HL-60/S4 (cell line): ENCODE results near the gene DOP1A.
"Not testable (repeated sequence)": the region's sequence is repeated elsewhere in the genome, so short reads cannot be mapped to it uniquely, and the experiment has no call there.

ENCODE experiments used
- in situ Hi-C: fragments of 300-500 bp; cut with MboI; formaldehyde crosslinking; loops from 2 replicates; pipeline ENCODE4 v1.14.3; 2022; ENCODE audit warnings: low sequenced_read_pairs

The DOP1A gene

DNA sequence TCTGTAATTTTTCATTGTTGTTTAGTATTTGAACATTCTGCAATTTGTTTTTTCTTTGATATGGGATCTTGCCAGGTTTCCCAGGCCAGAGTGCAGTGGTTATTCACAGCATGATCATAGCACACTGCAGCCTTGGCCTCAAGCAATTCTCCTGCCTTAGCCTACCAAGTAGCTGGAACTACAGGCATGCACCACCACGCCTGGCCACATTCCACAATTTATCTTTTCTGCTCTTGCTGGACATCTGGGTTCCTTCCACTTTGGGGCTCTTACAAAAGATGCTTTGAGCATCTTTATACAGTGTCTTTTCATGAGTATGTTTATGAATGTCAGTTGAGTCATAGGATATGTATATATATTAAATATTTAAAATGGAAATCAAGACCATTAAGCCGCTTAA is 83.6 kb downstream of the DOP1A start:
- in situ Hi-C loops = no loop called here

DNA sequence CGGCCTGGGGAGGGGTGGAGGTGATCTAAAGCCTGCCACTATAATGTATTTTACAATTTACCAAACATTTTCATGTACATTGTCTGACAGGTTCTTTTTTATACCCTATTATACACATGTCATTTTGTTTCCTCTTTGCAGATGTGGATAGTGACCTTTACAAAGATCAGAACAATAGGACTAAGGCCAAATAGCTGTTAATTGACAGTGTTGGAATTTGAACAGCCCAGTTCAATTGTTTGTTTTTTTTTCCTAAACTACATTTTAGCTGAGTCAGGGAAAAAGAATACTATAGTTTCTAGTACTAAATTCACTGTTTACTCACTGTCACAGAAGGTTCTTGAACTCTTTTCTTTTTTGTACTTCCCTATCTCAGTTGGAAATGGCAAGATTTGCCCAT is 85.4 kb downstream of the DOP1A start:
- in situ Hi-C loops = no loop called here

DNA sequence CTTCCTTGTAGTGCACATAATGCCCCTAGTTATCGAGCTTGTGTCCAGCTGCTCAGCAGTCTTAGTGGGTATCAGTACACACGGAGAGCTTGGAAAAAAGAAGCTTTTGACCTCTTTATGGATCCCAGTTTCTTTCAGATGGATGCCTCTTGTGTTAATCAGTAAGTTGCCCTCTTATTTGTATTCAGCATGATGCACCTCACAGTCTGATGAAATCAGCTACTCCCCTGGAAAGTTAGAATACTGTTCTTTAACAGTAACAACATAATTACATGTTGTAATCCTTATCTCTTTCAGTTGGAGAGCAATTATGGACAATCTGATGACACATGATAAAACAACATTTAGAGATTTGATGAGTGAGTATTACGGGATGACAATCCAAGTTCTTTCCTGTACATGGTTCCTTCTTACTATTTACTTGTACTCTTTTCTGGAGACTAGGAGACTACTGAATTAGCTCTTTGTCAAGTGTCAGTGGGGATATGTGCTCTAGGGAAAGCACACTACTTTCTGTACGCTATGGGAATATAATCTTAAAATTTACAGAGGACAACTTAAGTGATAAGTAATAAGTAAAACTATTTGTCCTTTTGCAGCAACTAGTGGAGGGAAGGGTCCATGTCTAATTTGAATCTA is 86.5 kb downstream of the DOP1A start:
- in situ Hi-C loops = no loop called here

GRCh38 chr6:83155794-83156193 is 88.3 kb downstream of the DOP1A start:
- in situ Hi-C loops = no loop called here

DNA sequence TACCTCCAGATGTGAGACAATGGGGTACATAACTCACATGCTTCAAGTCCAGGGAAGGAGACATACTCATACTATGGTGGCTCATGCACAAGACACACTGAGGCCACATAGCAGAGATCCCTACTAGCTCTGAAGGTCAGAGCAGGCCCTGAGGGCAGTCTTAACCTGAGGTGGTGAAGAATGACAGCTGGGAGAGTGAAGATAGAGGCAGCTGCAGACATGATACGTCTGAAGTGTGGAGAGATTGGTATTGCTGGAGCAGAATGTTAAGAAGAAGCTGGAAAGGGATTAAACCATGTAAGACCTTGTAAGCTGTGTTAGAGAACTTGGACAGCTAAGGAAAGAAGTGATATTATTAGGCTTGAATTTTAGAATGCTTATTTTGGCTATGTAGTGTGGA is 92.7 kb downstream of the DOP1A start:
- in situ Hi-C loops = no loop called here

- in situ Hi-C loops = no loop called here
These were observed 100.3 kb downstream of the DOP1A start for GRCh38 chr6:83167726-83168278.

GRCh38 chr6:83168556-83168955 is 101.1 kb downstream of the DOP1A start:
- in situ Hi-C loops = no loop called here

GRCh38 chr6:83169106-83169505 is 101.6 kb downstream of the DOP1A start:
- in situ Hi-C loops = no loop called here

GRCh38 chr6:83169511-83169910 is 102.0 kb downstream of the DOP1A start:
- in situ Hi-C loops = no loop called here

DNA sequence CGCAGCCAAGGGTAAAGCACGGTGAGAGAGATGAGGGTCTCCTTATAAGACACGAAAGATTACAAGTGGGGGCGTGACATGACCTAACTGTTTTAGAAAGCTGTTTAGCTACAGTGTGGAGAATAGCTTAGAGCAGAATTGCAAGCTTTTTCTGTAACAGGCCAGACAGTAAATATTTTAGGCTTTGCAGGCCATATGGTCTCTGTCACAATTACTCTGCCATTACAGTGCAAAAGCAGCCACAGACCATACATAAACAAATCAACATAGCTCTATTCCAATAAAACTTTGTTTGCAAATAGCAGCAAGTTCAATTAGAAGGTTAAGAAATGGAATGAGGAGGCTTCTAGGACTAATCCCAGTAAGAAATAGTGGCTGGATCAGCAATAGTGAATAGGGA is 108.8 kb downstream of the DOP1A start:
- in situ Hi-C loops = no loop called here

DNA sequence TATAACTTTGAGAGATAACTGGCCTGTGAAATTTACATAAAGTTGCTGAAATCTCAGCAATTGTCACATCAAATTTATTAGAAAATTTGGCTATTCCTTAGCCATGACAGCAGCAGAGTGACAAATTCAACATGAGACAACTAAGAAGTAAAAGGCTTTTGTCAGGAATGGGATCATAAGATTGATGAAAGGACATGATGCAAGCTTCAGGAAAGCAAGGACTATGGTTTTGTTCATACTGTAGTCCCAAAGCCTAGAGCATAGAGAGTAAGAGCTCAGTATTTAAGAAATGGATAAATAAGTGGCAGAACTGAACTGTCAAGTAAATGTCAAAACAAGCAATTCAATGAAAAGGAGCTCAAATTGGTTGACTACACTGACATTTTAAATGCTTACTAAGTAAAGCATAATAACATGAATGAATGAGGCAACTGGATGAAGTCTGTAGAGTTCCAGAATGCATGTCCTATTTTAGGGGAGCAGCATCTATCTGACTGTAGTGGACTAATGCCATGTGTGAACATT is 113.0 kb downstream of the DOP1A start:
- in situ Hi-C loops = no loop called here

GRCh38 chr6:83182114-83182513 is 114.6 kb downstream of the DOP1A start:
- in situ Hi-C loops = no loop called here

DNA sequence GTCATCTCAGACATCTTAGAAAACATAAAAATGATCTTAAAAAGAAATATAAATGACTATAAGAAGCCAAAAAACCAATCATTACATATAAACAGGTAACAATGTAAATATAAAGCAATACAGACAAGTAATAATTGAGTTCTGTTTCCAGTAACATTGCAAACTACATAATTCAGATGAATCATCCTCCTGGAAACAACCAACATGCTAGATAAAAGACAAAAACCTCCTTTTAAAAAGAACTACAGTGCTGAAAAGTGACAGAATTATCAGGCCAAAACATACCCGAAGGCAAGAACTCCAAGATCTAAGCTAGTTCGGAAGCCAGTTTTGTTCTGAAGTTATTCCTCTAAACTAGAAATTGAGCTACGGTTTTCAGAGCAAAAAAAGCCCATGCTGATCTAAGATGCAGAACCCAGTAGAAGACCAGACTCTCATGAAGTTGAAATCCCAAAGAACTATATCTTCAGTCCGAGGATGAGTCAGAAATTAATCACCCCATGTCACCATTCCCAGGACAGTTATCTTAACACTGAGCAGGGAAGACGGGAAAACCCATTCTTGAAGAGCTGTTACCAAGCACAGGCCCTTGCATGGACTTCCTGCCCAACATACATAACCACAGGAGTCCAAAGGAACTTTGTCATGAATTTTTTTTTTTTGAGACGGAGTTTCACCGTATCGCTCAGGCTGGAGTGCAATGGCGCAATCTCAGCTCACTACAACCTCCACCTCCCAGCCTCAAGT is 115.8 kb downstream of the DOP1A start:
- in situ Hi-C loops = no loop called here

GRCh38 chr6:83185096-83185495 is 117.6 kb downstream of the DOP1A start:
- in situ Hi-C loops = no loop called here

DNA sequence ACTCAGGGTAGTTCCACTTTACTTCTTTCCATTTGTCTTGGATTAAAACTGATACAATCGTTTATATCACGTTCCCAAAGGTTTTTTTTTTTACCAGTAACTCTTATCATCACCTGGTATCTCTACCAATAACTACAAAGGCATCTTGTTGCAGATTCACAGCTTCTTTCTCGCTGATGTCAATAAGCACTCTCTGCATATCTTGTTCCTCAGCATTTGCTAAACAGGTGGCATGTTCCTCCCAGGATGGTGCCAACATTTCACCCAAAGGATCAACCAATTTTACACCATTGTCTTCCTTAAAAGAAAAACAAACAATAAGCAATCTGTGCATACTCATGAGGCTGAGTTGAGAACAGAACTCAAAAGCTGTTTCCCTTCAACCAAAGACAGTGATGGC is 121.0 kb downstream of the DOP1A start:
- in situ Hi-C loops = no loop called here

DNA sequence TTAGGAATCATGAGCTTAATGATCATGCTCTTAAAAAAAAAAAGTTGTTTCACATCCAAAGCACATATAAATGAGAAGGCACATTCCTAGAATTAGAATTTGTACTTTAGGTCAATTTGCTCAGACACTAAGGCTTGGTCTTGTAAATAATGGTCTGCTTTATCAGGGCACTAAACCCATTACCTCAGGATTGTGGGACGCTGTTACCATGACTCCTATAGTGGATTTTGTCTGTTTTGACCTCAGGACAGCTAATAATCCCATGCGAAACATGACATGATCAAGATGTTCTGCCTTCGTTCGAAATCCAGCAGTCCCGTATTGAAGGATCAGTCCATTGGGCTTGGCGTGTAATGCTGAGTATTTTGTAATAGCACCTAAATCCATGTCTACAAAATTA is 123.2 kb downstream of the DOP1A start:
- in situ Hi-C loops = no loop called here

- in situ Hi-C loops = not testable (repeated sequence)
These were observed 124.5 kb downstream of the DOP1A start for GRCh38 chr6:83191974-83192373.

DNA sequence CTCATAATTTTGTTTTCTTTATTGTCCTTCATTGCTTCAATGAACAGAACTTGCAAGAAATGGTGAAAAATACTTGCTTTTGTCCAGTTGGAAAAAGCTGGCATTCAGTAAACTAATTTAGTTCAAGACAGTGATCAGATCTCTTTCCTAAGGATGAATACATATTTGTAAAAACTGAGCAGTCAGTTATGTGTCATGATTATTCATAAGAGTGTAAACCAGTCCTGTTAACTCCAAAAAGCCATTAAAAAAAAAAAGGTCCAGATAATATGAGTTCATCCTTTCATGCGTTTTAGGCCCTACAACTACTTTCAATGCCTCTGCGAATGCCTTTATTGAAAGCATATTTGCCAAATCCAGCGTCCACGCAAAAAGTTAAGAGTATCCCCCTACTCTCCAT is 125.0 kb downstream of the DOP1A start:
- in situ Hi-C loops = no loop called here

DNA sequence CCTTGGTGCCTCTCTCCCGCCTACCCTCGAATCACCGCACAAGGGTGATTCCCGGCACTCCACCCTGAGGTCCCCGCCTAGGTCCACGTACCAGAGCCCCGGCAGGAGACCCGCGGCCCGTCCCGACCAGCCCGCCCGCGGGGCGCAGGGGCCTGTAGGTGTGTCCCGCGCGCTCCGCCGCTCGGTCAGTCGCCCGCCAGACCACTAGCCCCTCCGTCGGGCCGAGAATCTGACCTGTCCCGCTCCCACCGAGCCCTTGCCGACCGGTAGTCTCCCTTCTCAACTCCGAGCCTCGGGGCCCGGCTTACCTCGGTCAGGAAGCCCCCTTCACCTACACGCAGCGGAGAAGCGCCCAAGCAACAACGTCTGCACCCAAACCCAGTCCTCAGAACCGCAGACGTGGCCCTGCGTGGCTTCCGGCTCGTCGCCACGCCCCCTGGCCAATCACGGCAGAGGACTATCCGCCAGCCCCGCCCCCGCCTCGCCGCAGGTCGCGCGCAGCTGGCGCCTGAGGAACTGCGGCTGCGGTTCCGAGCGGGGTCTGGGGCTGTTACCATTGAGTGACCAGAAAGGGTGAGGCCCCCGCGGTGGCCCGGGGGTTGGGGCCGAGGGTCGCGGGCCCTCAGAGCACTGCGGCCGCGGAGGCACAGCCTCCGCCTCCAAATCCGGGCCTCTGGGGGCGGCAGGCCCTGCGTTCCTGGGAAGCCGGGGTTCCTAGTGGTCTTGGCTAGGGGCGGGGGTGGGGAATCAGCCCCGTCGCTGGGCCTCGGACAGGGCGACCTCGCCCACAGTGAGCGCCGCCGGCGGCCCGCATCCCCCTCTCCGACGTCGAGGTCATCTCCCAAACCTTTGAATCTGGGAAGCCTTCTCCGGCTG is 125.6 kb downstream of the DOP1A start, which contains the start of the genes PGM3 and RWDD2A:
TSS of gene PGM3 (minus strand) at position 395 of the 876 bp plus-strand sequence. CDS start 2,253 bp downstream, outside the sequence.
TSS of gene RWDD2A (plus strand) at position 487 of the 876 bp plus-strand sequence. CDS start 1,095 bp downstream, outside the sequence.
- in situ Hi-C loops = no loop called here

- in situ Hi-C loops = no loop called here
These were observed 126.5 kb downstream of the DOP1A start for GRCh38 chr6:83193747-83194566.
